Panc1 (cell line): ENCODE data around the gene WLS.
"Not testable (repeated sequence)": the region's sequence is repeated elsewhere in the genome, so short reads cannot be mapped to it uniquely, and the experiment has no call there.

Experiments
- POLR2AphosphoS5 ChIP-seq: IDR thresholded peaks from 2 replicates; pipeline ENCODE4 v1.6.1; 2012; ENCODE audit warnings: mild to moderate bottlenecking, low read depth, low read length, moderate library complexity
- SIN3A ChIP-seq: IDR thresholded peaks from 2 replicates; pipeline ENCODE4 v1.6.1; 2012; ENCODE audit warnings: low read depth, mild to moderate bottlenecking, low read length, moderate library complexity, borderline replicate concordance; ENCODE audit not compliant: insufficient read depth
- TF ChIP-seq, protein P1 (sequence below): fragments of 450-650 bp; IDR thresholded peaks from 2 replicates; pipeline ENCODE4 v1.5.1; 2017; ENCODE audit warnings: mild to moderate bottlenecking
- TF ChIP-seq, protein P2 (sequence below), 2 experiments: IDR thresholded peaks; 2 replicates each; pipeline ENCODE4 v1.6.1; 2011 to 2012; ENCODE audit warnings: low read depth in 2 of 2, control low read depth in 1 of 2, low read length in 1 of 2, mild to moderate bottlenecking in 1 of 2, moderate library complexity in 1 of 2; ENCODE audit not compliant: insufficient read depth in 1 of 2

DNA sequence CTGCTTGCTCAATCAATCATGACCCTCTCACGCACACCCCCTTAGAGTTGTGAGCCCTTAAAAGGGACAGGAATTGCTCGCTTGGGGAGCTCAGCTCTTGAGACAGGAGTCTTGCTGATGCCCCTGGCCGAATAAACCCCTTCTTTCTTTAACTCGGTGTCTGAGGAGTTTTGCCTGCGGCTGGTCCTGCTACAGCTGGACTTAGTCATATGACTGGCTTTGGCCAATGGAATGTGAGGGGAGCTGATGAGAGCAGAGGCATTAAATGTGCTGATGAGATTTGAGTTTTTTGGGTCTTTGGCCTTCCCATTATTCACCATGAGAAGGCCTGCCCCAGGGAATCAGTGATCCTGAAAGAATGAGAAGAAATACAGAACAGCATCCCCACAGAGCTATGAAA lies 24.5 kb upstream of the WLS start:
- TF ChIP-seq, protein P1, sequence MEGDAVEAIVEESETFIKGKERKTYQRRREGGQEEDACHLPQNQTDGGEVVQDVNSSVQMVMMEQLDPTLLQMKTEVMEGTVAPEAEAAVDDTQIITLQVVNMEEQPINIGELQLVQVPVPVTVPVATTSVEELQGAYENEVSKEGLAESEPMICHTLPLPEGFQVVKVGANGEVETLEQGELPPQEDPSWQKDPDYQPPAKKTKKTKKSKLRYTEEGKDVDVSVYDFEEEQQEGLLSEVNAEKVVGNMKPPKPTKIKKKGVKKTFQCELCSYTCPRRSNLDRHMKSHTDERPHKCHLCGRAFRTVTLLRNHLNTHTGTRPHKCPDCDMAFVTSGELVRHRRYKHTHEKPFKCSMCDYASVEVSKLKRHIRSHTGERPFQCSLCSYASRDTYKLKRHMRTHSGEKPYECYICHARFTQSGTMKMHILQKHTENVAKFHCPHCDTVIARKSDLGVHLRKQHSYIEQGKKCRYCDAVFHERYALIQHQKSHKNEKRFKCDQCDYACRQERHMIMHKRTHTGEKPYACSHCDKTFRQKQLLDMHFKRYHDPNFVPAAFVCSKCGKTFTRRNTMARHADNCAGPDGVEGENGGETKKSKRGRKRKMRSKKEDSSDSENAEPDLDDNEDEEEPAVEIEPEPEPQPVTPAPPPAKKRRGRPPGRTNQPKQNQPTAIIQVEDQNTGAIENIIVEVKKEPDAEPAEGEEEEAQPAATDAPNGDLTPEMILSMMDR, result not testable (repeated sequence)
- TF ChIP-seq, protein P2, sequence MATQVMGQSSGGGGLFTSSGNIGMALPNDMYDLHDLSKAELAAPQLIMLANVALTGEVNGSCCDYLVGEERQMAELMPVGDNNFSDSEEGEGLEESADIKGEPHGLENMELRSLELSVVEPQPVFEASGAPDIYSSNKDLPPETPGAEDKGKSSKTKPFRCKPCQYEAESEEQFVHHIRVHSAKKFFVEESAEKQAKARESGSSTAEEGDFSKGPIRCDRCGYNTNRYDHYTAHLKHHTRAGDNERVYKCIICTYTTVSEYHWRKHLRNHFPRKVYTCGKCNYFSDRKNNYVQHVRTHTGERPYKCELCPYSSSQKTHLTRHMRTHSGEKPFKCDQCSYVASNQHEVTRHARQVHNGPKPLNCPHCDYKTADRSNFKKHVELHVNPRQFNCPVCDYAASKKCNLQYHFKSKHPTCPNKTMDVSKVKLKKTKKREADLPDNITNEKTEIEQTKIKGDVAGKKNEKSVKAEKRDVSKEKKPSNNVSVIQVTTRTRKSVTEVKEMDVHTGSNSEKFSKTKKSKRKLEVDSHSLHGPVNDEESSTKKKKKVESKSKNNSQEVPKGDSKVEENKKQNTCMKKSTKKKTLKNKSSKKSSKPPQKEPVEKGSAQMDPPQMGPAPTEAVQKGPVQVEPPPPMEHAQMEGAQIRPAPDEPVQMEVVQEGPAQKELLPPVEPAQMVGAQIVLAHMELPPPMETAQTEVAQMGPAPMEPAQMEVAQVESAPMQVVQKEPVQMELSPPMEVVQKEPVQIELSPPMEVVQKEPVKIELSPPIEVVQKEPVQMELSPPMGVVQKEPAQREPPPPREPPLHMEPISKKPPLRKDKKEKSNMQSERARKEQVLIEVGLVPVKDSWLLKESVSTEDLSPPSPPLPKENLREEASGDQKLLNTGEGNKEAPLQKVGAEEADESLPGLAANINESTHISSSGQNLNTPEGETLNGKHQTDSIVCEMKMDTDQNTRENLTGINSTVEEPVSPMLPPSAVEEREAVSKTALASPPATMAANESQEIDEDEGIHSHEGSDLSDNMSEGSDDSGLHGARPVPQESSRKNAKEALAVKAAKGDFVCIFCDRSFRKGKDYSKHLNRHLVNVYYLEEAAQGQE (IDR thresholded peaks at IDR 0.05; ENCODE audit: insufficient read depth in 1 of 2, low read depth in 2 of 2, low read length in 1 of 2), result not testable (repeated sequence)
- TF ChIP-seq SIN3A, POLR2AphosphoS5: not testable (repeated sequence)
